HPDE6-E6E7 (cell line): Measurements from ENCODE around the gene RTEL1.

Experiments used
- DNase-seq: peaks from one replicate; pipeline ENCODE4 v3.0.0; 2011; ENCODE audit warnings: missing footprints; ENCODE audit errors: extremely low spot score

The RTEL1 gene

DNA sequence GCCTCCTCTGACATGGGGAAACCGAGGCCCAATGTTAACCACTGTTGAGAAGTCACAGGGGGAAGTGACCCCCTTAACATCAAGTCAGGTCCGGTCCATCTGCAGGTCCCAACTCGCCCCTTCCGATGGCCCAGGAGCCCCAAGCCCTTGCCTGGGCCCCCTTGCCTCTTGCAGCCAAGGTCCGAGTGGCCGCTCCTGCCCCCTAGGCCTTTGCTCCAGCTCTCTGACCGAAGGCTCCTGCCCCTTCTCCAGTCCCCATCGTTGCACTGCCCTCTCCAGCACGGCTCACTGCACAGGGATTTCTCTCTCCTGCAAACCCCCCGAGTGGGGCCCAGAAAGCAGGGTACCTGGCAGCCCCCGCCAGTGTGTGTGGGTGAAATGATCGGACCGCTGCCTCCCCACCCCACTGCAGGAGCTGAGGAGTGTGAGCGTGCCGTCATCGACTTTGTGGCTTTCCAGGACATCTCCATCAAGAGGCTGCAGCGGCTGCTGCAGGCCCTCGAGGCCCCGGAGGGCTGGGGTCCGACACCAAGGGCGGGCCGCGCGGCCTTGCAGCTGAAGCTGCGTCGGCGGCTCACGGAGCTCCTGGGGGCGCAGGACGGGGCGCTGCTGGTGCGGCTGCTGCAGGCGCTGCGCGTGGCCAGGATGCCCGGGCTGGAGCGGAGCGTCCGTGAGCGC, 39.9 kb downstream of the RTEL1 start:
- DNase-seq, result no peak

DNA sequence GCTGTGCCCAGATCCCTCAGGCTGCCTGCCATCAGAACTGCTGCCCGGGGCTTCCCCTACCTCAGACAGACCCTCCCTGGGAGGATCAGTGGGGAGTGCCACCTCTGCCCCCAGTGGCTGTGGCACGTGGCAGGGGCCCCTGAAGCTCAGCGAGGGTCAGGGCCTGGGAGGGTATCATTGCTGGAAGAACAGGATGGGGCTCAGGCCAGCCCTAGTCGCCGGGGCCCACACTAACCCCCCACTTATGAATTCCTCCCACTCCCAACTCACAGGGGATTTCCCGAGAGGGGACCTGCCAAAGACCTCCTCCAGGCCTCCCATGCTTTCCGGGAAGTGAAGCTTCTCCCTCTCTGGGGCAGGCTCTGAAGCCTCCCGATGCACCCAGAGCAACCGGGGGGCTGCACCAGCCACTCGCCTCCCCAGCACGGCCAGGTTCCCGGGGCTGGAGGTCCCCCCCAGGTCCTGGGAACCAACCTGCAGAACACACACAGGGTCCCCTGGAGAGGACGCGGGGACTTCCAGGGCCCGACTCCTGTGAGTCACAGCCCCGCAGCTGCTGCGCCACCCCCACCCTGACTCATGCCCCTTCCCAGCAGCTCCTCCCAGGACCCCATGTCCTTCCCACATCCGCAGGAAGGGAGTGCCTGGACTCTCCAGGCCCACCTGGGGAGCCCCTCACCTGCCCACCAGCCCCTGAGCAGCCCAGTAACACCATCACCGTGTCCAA, 40.8 kb downstream of the RTEL1 start:
- peak; percentile 98 for DNase-seq

DNA sequence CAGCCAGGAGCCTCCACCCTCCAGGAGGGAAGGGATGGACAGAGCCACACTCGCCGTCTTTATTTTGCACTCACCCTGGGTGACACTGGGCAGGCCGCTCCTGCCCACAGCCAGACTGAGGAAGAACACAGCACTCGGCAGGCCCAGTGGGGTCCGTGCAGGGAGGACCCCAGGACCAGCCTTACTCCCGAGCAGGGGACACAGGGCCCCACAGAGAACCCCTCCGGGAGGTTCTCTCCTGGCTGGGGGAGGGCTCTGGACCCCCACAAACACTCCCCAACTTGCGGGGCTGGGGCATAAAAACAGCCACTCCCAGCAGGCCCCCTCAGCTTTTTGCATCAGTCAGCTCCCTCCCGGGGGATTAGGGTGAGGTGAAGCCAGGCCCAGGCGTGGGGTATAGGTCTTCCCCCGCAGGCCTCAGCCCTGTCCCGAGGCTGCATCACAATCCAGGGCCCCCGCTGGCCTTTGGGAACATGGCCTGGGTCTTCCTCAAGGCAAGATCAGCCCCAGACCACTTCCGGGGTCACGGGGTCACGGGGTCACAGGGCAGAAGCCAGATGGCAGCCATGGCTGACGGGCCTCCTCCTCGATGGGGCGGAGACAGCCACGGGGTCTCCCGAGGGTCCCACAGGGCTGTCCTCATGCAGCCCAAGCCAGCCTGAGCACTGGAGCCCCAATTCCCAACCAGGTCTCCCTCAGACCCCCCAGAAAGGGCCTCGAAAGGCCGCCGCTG, 41.5 kb downstream of the RTEL1 start:
- no peak for DNase-seq

DNA sequence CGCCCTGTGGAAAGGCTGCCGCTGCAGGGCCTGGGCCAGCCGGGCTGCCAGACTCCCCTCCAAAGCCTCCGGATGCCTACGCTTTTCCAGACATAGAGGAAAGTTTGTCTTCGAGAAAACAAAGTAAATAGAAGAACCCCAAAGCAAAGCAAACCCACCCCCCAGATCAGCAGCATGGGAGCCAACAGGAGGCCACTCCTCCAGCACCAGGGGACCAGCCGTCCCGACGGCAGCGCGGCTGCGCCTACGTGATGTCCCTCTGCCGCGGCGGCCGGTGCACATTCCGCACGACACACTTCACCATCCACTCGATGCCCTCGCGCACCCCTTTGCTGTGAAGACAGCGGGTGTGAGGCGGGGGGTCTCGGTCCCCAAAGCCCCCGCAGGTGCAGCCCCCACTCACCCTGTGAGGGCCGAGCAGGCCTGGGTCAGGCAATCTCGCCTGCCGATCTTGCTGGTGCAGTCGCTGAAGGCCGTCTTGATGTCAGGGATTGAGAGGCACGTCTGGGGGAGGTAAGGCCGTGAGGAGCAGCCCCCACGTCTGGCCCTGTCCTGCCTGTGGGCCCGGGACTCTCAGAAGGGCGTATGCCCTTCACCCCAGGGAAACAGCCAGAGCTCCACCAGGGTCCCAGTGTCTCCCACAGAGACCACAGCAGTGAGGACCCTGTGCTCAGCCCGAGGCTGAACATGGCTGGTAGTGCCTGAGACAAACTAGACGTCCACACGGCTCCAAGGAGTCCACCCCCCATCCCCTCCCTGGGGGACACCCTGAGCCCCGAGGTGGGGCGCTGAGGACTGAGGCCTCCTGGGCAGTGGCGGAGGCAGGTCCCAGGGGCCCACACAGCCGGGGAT, 42.3 kb downstream of the RTEL1 start:
- no peak for DNase-seq

DNA sequence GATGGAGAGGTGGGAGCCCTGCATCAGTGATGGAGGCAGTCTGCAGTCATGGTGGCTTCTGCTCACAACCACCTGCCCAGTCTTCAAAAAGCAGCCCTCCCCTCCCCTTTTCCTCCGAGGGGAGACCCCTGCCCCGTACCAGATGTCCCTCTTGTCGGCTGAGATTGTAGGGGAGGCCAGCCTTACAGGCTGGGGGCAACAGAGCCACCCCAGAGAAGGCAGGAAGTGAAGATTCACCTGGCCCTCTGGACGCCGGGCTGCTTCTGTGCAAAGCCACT, 42.9 kb downstream of the RTEL1 start:
- DNase-seq, result no peak

DNA sequence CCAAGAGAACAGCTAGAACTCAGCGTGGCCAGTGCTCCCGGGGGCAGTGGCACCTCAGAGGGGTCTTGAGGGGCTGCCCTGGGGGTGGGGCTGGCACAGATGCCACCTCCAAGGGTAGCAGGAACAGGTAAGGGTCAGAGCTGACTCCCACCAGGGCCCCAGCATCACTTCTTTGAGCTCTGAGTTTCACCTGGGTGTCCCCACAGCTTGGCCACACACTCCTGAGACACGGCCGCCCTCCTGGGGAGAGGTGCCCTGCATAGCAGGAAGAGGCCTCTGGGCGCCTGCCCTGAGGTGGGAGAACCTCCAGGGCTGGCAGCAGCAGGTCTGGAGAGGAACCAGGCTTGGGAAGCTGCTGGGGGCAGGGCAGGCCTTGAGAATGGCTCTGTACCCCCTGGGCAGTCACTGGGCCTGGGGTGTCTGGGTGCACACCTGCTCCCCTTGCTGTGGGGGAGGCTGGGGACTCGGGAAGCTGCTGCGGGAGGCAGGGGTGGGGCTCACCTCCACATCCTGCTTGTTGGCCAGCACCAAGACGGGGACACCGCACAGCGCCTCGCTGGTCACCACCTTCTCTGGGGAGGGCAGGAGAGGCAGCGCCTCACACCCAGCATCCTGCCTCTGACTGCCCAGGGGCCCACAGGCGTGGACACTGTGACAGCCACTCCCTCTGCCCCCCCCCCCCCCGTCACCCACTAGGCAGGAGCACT, 43.4 kb downstream of the RTEL1 start:
- no peak for DNase-seq

DNA sequence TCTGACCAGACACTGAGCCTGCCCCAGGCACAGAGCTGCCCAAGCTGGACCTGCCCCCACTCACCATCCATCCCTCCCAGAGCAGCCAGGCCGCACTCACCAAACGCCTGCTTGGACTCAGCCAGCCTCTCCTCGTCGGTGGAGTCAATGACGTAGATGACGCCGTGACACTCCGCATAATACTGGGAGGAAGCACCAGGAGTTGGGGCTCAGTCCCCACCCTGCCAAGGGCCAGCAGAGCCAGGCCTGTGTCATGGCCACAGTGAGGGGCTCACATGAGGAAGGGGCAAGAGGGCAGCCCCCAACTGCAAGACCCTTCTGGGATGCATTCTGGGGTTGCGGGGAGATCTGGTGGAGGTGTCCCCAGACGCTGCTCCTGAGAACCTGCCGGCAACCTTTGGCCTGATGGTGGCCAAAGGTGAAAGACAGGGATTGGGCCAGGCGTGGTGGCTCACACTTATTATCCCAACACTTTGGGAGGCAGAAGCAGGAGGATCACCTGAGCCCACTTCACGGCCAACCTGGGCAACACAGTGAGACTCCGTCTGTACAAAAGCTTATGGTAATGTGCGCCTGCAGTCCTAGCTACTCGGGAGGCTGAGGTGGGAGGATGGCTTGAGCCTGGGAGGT, 44.0 kb downstream of the RTEL1 start:
- DNase-seq, result no peak

DNA sequence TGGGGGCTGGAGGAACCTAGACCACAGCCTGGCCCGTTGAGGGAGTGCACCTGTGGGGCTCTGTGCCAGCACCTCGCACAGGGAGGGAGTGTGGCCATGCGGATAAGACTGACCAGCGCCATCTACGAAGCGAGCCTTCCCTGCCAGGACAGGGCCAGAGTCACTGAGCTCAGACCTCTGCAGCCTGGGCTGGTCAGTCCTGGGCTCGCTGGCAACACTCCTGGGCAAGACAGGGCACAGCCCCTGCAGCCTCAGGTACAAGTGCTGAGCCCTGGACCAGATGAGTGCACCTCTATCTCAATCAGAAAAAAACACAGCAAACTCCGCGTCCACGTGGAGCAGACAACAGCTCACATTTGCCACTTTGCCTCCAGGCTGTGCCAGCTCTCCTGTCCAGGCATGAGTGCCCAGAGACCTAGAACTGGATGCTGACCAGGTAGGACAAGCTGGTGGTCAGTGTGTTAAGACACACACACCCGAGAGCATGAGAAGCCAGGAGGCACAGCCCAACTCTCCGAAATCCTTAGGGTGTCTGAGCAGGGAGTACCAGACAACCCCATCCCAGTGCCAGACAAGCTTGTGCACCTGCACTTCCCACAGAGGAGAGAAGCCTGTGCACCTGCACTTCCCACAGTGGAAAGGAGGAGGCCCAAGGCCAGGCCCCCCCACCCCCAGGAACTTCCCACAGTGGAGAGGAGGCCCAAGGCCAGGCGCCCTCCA, 44.8 kb downstream of the RTEL1 start:
- no peak for DNase-seq

DNA sequence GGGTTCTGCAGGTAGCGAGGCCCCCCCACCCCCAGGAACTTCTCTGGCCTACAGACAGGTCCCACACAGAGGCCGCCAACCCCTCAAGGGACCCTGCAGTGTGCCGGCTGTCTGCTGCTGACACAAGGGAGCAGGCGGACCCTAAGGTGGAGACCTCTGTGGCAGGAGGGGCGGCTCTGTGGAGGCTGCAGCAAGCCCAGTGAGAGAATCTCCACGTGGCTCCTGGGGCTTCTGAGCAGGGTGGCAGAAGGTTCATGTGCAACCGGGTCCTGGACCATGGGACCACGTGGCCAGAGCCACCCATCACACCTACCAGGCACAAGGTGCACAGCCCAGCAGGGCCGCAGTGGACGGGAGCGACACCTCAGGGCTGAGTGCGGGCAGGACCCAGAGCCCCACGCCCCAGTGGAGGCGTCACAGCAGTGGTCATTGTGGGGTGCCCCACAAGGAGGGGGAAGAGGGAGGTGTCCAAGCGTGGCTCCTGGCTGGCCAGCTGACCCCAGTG, 45.4 kb downstream of the RTEL1 start:
- no peak for DNase-seq

DNA sequence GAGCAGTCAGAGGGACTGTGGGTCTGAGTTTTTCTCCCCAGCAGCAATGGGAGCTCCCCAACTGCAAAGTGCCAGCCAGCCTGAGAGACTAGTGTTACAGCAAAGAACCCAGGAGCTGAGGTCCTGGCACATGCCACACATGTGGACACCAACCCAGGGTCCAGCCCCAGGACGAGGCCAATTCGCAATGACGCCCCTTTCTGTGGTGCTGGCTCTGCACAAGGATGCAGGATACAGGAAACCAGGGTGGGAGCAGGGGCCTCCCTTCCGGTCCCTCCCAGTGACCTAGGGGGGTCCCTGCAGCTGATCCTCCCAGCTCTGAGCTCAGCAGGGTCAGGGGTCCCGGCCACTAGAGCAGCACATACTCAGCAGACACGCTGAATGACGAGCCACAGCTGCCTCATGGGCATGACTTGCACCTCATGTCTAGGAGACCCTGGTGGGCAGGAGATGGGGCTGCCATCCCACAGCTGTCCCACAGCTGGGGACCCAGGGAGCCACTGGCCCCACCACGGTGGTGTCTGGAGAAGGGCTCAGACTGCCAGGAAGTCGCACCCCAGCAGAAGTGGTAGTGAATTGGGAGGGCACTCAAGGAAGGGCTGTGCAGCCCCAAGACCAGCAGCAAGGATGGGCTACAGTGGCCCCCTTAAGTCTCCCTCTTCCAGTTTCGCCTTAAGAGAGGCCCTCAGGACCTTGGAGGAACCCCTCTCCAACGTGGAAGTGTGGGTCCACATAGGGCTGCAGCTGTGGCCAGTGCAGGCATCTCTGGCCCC, 46.0 kb downstream of the RTEL1 start:
- no peak for DNase-seq

DNA sequence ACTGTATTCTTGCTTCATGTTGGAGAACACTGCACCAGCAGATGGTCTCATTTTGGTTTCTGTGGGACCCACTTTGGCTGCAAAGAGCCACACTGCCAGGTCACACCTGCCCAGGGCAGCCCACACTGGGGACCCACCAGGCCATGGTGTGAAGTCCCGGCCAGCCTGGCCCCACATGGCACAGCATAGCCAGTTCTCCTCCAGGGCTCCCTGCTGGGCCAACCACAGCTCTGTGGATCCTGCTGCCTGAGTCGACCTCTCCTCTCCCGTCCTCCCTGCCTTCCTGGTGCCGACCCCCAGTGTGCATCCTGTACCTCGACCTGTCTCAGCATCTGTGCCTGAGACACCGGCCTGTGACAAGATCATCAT, 46.6 kb downstream of the RTEL1 start:
- DNase-seq, result no peak

DNA sequence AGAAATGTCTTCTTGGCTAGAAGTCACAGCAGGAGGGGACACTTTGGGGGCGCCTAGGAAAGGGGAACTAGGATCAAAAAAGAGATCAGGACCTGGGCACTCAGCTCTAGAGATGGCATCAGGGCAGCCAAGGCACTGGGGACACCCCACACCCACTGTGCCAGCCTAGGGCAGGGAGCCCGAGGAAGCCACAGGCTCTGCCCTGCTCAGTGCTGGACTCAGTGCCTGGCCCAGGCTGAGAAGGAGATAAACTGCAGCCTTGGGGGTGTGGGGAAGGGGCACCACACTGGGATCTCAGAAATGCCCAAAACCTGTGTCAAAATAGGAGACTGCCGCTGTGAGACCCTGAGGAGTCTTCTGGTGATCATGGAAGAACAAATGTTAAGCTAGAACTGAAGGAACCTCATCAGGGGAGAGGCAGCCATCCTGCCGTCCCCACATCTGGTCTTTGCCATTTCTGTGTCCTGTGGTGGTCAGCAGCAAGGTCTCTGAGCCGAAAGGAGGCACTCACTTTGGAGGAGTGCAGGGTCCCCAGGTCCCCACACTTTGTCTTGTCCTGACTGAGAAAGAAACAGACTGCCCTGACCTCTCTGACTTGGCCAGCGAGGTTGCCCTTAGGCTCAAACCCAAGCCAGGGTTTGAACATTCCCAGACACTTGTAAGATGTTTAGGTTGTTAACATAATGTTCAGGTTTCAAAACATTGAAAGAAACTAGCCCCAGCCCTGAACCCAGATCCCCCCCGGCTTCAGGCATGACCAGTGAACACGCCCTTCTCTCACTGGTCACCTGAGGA, 47.3 kb downstream of the RTEL1 start:
- DNase-seq, result no peak

DNA sequence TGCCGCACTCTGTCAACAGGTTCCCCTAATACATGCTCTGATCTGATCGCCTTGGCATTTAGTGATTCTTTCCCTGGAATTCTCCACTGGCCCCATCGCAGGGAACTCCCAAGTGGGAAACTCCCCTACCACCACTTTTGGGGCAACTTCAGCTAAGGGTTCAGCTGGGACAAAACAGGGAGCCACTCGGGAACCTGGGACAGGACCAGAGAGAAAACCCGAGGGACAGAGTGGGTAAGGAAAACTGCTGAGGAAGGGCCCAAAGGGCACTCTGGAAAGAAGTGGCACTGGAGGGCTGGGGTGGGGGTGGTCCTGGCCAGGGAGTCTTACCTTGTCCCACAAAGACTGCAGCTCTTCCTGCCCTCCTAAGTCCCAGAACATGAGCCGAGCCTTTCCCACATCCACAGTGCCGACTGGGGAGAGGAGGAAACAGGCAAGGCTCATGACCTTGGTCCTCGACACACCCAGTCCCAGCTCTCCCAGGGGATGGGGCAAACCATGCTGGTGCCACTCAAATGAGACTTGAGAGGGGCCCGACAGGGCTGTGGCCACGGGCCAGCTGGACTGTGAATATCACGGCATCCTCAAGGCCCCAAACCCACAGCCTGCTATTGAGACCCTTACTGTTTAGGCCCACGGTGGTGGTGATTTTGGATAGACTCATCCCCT, 48.0 kb downstream of the RTEL1 start:
- DNase-seq, result no peak

DNA sequence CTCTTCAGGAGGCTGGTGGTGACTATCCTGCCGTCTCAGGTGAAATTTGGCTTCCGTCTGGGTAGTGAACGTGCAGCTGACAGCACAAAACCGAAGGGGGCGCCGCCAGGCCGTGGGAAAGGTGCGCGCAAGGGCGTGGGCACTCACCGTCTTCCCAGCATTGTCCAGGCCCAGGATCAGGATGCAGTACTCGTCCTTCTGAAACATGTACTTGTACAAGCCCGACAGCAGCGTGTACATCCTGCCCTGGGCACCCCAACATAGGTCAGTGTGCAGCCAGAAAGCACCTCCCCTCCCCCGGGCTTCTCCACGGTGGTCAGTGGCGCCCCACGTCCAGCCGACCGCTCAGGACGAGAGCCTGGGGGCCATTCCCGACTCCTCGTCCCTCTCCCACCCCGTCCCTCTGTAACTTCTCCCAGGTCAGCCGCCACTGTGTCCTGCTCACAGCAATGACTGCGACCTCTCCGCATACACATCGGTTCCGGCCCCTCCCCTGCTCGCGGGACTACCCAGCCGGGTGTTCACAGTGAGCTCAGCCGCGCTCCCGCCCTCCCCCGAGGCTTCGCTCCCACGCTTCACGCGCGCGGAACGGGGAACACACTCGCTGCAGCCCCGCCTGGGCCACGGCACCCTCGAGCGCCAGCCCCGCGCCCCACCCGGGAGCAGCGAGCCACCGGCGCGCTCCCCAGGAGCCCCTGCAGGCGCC, 48.9 kb downstream of the RTEL1 start:
- no peak for DNase-seq

DNA sequence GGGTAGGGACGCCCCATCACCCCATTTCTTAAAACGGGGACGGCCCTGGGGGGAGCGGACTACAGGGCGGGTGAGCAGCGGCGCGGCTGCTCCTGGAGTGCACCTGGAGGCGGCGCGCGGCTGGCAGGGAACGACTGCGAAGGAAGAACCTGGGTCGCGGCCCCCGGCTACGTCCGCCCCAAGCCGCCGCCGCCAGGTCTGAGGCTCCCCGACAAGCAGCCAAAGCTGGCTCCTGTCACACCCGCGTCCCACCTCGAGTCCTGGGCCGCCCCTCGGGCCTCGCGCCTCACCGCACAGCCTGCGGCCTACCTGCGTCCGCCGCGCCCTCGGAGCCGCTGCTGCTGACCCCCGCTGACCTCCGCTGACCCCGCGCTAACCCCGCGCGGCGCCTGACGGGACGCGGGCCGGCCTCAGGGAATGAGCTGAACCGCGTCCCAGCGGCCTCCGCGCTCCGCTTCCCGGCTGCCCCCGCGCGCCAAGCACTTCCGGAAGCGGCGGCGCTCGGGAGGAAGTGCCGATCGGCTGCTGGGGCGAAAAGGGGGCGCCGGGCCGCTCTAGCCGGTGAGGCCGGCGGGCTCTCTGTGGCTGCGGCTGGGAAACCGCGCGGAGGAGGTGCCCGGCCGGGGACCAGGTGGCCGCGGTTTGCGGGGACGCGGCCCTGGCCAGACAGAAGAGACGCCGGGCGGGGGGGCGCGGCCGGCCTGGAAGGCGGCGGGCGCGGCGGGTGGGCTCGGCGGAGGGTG, 49.6 kb downstream of the RTEL1 start, which contains the start of the genes ARFRP1 and ZGPAT:
Gene ARFRP1 (minus strand): TSS at position 419 of the 743 bp plus-strand sequence. CDS start 885 bp downstream, outside the sequence.
Gene ZGPAT (plus strand): TSS at position 482 of the 743 bp plus-strand sequence. CDS start 542 bp downstream, outside the sequence.
- no peak for DNase-seq
